HG03439 (cell line): Measurements from ENCODE around the gene GALNT7.

Experiments
- ATAC-seq: cut with Tn5 transposase; IDR thresholded peaks from one replicate; pipeline ENCODE4 v1.9.1; 2021; ENCODE audit warnings: mild to moderate bottlenecking, moderate library complexity; ENCODE audit not compliant: unreplicated experiment

GALNT7 gene

DNA sequence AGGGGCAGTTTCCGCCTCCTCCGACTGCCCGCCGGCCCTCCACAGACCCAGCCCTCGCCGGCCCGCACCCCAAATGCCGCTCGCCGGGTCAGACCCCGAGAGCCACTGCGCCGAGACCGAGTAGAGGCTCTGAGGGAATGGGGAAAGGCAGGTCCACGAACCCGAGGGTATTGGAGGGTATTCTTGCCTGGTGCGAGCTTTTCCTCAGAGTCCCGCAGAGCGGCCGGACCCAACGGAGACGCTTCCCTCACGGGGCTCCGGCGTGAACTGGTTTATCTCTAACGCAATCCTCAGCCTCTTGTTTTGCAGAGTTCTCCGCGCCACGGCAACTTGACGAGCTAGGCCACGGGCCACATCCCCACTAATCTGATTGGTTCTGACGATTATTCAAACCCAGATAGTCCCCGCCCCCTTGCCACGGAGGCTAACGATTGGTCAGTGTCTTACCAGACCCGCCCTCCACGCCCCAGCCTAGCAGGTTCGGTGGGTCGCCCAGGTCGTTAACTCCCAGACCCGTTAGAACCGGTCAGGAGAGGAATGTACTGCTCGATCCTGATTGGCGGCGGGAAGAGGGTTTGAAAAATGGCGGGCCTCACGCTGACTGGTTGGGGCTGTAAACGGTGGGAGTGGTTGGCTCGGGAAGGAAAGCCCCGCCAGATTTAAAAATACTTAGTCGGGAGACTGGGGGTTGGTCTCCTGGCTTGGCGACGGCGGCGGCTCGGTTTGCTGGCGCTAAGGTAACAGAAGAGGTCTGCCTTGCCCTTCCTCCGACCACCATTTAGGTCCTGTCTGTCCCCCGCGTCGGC is 165.7 kb downstream of the GALNT7 start, which contains the start of gene HMGB2:
Gene HMGB2, minus strand, starts transcription at position 274 of the 806 bp plus-strand sequence. CDS start 709 bp downstream, outside the sequence.
- ATAC-seq: peak; percentile 95

DNA sequence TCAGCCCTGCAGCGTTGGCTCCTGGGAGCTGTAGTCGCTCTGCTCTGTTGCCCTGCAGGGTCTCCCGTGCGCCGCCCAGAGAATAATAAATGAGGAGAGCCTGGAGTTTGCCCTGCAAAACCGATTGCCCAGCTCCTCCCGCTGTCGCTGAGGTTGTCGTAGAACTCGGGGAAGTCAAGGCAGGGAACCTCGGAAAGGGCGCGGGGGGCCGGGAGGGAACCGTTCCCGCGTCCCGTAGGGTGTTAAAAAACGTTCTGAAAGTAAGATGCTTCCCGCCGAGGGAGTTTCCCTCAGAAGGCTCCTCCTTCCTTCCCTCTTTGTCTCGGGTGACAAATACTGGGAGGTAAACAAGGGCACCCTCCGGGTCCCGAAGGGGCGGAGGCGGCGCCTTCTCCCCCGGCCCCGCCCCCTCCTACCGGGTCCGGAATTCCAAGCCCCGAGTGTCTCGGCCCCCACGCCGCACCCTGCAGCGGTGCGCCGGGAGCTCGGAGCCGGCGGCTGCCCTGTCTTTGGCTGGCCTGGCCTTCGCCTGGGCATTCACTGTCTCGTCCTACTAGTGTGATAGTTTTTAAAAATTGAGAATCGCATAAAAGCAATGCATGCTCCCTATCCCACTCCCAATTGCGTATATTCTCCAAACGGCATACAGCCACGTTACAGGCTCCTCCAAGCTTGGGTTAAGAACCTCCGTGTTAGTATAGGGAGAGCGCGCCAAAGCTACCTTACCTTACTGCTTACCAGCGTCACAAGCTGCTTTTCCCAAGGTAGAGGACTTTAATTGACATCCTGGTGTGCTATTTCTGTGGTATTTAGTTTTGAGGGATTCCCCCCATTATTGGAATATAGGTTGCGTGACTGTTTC is 166.5 kb downstream of the GALNT7 start:
- ATAC-seq: peak; percentile 32

DNA sequence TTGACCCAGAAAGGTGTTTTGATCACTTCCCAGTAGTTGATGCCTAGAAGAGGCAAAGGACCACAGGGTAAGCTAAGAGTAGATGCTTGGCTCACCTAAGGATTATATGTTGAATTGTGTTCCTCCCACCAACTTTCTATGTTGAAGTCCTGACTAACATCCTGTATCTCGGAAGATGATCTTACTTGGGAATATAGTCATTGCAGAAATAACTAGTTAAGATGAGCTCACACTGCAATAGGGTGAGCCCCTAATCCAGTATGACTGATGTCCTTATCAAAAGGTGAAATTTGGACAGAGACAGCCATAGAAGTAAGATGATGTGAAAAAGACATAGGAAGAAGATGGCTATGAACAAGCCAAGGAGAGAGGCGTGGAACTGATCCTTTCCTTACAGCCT is 168.9 kb downstream of the GALNT7 start:
- ATAC-seq: no peak

DNA sequence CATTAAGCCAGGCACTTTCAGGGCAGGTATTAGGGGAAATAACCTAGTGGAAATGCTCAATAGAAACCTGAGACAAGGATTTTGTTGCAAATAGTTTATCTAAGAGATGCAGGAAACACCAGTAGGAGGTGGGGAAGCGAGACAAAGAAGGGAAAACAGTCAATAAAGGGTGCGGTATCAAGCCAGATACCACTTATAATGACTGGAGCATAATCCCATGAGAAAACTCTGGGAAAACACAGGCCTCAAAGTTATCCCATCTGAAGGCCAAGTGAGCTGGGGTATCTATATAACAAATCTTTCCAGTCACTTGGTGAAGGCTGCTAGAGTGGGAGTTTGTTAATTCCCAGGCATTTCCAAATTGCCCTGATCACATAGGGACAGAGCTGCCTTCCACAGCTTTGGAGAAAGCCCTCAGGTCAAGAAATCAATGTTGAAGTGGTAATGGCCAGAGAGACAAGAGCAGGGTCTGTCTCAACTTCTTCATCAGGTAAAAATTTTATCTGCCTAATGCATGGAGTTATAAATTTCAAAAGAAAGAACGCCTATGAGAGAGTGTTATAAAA is 175.3 kb downstream of the GALNT7 start:
- ATAC-seq: no peak

DNA sequence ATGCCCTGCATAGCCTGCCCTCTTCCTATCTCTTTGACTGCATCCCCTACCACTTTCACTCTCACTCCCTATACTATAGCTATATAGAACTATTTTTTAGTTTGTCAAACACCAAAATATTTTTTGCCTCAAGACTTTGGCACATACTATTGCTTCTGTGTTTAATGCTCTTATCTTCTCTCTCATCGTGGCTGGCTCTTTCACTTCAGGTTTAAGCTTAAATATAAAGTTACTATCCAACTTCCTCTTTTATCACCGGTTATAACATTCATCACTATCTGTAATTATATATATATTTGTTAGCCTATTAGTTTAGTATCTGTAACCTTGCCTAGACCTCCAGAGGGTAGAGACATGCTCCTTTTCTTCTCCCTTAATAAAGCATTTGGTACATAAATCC is 177.0 kb downstream of the GALNT7 start:
- no peak for ATAC-seq

DNA sequence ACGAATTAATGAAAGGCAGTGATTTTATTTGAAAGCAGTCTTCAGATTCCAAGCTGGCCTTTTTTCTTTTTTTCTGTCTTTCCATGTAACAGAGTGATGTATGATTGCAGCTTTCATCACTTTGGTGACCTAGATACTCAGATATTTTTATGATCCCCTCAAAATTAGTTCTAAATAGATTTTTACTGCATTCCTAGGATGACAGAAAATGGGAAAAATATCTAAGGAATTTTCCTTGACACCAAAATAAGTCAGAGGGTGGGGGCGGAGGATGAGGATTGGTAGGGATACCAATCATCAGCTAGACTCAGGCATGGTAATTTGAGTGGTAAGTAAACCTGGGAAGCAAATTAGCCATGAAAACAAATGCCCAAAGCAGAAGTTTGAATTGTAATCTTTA is 177.5 kb downstream of the GALNT7 start:
- ATAC-seq: no peak

DNA sequence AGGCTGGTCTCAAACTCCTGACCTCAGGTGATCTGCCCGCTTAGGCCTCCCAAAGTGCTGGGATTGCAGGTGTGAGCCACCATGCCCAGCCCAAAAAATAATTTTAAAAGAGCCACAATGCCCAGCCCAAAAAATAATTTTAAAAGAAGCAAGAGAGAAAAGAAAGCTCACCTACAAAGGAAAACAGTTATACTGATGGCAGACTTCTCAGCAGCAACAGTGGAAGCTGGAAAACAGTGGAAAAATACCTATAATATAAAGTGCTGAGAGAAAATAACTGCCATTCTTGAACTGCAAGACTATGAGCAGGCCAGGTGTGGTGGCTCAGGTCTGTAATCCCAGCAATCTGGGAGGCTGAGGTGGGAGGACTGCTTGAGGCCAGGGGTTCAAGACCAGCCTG is 178.9 kb downstream of the GALNT7 start:
- ATAC-seq: no peak

DNA sequence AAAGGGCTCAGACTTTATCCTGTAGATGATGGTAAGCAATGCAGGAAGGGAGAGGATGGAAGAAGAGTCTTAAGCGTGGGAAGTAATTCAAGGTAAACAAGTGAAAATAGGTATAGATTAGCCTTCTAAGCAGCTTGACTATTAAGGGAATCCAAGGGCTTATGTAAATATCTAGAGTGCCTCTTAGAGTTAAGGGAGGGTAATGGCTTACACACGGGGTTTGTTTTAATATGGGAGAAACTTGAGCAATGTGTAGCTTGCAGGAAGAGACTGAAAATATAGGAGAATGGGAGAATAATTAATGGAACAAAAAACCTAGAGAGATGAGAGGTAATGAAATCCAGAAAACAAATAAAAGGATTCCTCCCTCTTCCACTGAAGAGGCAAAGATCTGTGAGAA is 189.3 kb downstream of the GALNT7 start:
- ATAC-seq: no peak

DNA sequence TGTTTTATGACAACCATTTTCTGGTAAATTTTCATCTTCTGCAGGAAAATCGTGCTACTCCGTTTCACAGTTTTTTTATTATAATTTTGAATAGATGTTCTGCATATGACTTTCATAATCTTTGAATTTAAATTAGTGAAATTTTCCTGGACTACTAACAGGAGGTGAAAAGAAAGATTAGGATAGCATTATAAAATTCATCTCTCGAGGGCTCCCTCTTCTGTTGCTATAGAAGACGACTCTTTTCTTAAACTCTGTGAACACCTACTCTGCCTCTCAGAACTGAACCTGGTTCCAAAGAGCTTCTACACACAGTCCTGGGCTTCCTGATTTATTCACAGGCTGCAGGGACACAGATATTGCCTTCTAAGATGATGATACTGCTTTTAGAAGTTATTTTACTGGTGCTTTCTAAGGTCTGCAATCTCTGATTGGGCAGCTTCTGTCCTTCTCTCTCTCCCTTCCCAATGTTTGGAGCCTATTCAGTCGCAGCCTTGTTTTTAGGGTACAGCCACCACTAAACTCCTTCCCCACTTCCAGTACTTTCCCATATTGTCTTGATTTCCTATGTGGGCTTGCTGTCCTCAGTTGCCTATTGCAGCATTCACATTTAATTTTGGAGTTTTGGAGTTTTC is 192.1 kb downstream of the GALNT7 start:
- ATAC-seq: no peak

DNA sequence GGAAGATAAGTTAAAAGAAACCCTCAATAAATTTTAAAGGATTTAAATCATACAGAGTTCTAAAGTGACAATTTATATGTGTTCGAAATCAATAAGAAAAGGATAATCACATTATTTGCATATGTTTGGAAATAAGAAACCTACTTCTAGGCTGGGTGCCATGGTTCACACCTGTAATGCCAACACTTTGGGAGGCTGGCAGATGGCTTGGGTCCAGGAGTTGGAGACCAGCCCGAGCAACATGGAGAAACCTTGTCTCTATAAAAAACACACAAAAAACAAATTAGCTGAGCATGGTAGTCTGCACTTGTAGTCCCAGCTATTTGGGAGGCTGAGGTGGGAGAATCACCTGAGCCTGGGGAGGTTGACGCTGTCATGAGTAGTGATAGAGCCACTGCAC is 194.1 kb downstream of the GALNT7 start:
- ATAC-seq: no peak

DNA sequence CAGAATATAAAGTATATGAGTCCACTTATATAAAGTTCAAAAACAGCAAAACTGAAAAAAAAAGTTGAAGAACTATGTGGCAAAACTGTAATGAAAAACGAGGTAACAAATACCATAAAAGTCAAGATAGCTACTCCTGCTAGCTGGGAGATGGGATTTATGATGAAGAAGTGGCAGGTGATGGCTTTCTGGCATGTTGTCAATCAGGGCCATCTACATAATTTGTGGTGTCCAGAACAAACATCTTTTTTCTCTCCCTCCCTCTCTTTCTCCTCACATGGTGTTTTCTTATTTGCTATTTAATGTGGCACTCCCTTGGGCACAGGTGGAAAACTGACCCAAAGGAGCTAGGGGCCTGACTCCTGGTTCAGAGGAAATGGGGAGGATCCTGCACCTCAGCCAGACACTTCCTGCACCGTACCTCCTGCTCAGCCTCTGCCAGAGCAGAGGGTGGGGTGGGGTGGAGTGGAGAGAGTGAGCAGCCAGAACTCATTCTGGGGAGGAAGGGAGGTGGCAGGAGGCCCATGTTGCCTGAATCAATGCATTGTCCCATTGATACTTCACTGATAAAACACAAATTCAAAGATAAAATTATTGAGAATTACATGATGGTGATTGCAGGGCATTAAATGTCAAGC is 196.9 kb downstream of the GALNT7 start:
- ATAC-seq: no peak

DNA sequence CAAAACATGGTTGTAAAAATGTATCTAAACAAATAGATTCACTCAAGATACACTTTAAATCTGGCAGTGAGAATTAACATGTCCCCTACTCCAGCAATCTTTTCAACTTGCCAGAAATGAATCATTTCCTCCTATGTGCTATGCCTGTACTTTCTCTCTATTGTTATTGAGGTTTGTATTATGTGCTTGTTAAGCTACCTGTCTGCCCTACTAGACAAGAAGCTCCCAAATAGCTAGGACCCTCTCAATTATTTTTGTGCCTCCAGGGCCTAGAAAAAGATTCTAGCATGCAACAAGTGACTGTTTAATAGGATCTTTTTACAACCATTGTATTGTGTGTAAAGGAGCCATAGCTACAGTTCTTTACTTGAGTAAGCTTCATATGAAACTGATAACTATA is 198.7 kb downstream of the GALNT7 start:
- no peak for ATAC-seq

DNA sequence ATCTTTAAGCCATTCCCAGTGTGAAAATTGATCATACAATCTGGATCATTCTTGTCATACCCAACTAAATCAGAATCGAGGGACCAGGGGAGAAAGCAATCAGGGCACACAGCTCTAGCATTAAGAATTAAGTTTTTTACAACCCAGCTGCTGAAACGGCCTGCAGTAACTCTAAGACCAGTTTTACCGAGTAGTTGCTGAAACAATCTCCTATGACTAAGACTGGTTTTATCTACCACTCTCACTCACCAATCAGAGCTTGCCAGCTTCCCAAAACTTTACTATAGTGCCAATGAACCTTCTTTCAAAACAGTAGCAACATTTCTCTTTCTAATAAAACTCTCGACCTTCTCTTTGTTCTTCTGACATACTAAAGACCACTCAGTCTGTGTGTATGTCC is 199.3 kb downstream of the GALNT7 start:
- no peak for ATAC-seq

DNA sequence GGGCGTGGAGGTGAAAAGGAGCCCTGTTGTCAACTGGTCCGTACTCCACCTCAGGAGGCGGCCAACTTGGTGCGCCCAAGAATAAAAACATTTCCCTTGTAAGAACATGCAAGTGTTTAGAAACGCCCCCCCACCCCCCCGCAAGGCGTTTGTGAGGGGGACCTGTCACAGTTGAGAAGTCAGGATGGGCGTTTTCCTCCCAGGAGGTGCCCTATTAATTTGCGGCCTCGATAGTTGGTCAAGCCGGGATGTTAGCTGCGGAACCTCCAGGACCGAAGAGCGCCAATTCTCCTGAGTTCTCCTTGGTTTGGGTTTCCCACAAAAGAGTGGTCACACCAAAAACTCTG is 201.5 kb downstream of the GALNT7 start:
- ATAC-seq: peak; percentile 9

DNA sequence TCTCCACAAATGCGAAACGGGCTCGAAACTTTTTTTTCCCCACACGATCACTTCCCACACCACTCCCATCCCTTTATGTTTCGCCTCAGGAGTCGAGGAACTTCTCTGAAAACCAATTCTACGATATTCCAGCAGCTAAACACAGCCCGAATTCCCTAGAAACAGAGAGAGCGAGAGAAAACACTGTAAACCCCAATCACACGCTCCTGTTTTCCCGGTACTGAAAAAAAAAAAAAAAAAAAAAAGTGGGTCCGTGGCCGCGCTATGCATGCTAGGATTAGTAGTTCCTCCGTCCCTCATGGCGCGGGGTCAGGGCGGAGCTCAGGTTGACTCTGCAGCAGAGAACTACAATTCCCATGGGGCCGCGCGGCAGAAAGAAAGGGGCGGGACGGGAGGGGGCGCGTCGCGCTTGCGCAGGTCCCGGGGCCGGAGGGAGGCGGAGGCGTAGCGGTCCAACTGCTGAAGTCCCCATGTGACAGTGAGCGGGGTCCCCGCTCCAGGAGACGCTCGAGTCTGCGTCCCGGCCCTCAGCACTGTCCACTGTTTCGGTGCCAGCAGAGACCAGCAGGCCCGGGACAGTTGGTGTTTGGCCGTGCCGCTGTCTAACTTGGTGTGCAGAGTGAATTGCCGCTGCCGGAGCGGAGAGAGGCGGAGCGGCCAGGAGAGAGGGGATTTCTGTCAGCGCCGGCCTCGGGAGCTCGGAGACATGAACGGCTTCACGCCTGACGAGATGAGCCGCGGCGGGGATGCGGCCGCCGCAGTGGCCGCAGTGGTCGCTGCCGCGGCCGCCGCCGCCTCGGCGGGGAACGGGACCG is 202.1 kb downstream of the GALNT7 start, which contains the start of gene SAP30:
Gene SAP30, plus strand, starts transcription at position 478 of the 815 bp plus-strand sequence. Its CDS starts 229 bp downstream, at position 707.
- ATAC-seq: peak; percentile 73

DNA sequence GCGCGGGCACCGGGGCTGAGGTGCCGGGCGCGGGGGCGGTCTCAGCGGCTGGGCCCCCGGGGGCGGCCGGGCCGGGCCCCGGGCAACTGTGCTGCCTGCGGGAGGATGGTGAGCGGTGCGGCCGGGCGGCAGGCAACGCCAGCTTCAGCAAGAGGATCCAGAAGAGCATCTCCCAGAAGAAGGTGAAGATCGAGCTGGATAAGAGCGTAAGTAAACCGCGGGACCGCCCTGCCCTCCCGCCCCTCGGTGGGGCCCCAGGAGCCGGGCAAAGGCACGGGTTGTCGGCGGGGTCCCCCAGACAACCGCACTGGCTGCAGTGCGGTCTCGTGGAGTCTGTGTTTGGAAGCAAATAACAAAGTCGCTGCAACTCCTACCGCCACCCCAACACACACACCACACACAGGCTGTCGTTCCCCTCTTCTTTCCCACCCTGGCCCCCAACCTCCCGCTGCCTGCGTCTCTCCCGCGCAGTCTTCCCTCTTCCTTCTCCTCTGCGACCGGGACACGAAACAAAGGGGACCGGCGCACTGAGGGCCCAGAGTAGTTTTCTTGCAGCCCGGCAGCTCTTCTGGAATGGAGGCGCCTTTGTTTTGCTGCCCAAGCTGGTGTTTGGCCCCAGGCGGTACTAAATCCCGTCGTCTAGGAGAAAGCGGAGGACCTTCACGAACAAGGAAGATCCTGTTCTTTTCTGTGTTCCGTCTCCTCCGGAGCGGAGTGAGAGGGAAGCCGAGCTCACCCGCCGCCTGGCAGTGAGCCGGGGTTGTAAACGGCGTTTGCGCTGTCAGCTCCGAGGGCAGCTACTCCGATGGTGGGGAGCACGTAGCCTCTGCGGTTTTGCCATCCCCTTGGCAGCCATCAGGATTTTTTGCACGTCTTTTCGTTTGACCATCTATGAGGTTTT is 202.9 kb downstream of the GALNT7 start:
- ATAC-seq: peak; percentile 26
